ENCODE results near the gene MSMO1.

The MSMO1 gene

DNA sequence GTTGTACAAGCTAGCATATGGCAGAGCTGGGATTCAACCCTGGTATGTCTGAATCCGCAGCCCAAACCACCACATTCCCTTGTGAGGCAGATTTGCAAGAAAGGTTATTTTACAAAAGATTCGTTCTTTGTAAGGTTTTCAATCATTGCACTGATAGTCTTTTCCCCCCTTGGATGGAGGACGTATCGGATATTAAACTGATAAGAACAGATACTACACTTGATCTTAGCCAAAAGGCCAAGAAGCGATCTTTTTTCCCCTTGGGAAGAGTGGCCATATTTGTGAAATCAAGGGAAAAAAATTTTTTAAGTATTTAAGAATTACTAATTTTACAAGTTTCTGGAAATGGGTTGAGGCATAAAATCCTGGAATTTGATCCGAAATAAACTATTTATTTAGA, 34.4 kb upstream of the MSMO1 start:
- H3K36me3 ChIP-seq = no peaks in the 10 kb centered on the region
- H3K9me3 ChIP-seq = no peaks in the 10 kb centered on the region
- H3K4me3 ChIP-seq (ENCODE audit: low read depth, low read length) = no peak overlapping the region
- DNase-seq = no peak
- no peaks in the 10 kb centered on the region for H3K4me1 ChIP-seq
- TF ChIP-seq, protein P1, sequence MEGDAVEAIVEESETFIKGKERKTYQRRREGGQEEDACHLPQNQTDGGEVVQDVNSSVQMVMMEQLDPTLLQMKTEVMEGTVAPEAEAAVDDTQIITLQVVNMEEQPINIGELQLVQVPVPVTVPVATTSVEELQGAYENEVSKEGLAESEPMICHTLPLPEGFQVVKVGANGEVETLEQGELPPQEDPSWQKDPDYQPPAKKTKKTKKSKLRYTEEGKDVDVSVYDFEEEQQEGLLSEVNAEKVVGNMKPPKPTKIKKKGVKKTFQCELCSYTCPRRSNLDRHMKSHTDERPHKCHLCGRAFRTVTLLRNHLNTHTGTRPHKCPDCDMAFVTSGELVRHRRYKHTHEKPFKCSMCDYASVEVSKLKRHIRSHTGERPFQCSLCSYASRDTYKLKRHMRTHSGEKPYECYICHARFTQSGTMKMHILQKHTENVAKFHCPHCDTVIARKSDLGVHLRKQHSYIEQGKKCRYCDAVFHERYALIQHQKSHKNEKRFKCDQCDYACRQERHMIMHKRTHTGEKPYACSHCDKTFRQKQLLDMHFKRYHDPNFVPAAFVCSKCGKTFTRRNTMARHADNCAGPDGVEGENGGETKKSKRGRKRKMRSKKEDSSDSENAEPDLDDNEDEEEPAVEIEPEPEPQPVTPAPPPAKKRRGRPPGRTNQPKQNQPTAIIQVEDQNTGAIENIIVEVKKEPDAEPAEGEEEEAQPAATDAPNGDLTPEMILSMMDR (IDR thresholded peaks at IDR 0.05; ENCODE audit: low read depth, low read length) = no peak
- 0 out of 2 replicates have a peak, but pooled peaks cover 3% of the 10 kb centered on the region for H3K27me3 ChIP-seq

DNA sequence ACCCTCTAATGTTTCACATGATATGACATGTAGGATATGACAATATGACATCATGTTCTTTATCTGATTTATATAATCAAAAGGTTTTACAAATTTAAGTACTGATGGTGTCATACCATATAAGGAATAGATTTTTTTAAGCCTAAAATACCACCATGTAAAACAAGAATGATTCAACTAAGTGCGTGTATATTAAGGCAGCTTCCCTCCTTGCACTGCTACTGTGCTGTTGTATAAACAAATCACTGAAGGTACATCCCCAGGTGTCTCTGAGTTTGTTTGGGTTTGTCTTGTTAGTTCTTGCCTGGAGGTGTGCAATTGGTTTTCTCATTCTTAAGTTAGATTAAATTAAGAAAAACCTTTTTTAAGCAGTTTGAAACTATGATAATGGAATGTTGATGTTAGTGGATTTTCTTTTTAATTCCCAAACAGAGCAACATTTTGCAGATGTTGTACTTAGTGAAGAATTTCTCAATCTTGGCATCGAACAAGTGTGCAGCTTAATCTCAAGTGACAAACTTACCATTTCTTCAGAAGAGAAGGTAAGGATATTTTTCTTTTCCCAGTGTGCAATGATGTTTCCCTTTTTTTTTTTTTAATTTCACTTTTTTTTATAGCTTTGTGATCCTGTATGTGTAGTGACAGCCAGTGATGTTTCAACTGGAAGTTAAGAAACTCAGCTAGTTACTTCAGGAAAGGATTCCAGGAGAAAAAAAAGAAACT, 33.4 kb upstream of the MSMO1 start:
- 0 out of 2 replicates have a peak, but pooled peaks cover 3% of the 10 kb centered on the region for H3K27me3 ChIP-seq
- DNase-seq = no peak
- H3K4me1 ChIP-seq = no peaks in the 10 kb centered on the region
- H3K9me3 ChIP-seq = no peaks in the 10 kb centered on the region
- no peaks in the 10 kb centered on the region for H3K36me3 ChIP-seq
- TF ChIP-seq, protein P1 (IDR thresholded peaks at IDR 0.05; ENCODE audit: low read depth, low read length) = no peak
- no peak overlapping the region for H3K4me3 ChIP-seq (ENCODE audit: low read depth, low read length)

DNA sequence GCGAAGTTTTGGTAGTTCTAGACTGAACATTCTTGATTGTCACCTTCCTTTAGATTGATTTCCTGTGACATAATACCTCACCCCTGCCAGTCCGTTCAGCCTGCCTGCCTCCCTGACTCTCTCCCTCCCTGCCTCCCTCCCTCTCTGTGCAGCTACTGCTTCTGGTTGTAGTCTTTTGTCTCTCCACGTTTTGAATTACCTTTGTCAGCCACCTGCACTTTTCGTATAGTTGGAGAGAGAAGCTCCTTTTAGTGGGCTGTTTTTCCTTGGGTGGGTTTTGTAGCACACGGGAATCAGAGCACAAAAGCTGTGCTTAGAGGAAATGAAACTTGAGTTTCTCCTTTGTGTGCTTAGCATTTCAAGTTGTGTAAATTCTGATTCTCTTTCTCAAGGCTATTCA, 32.6 kb upstream of the MSMO1 start:
- H3K4me3 ChIP-seq (ENCODE audit: low read depth, low read length) = no peak overlapping the region

DNA sequence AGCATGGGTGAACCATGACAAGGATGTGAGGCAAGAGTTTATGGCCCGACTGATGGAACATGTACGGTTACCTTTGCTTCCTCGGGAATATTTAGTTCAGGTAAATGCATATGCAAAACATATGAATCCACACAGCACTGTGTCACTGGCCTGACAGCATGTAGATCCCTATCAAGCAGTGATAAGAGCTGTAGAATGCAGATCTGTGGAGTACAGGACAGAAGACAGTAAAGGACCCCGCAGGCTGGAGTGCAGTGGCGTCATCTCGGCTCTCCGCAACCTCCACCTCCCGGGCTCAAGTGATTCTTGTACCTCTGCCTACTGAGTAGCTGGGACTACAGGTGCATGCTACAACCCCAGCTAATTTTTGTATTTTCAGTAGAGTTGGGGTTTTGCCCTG, 29.8 kb upstream of the MSMO1 start:
- DNase-seq = no peak
- no peaks in the 10 kb centered on the region for H3K36me3 ChIP-seq
- no peak overlapping the region for H3K4me3 ChIP-seq (ENCODE audit: low read depth, low read length)
- TF ChIP-seq, protein P1 (IDR thresholded peaks at IDR 0.05; ENCODE audit: low read depth, low read length) = no peak
- H3K27me3 ChIP-seq = 0 out of 2 replicates have a peak, but pooled peaks cover 3% of the 10 kb centered on the region
- H3K4me1 ChIP-seq = no peaks in the 10 kb centered on the region
- no peaks in the 10 kb centered on the region for H3K9me3 ChIP-seq

More for the DNA sequence above, 32.6 kb upstream of the MSMO1 start:
- no peaks in the 10 kb centered on the region for H3K9me3 ChIP-seq
- DNase-seq = no peak
- H3K36me3 ChIP-seq = no peaks in the 10 kb centered on the region
- no peaks in the 10 kb centered on the region for H3K4me1 ChIP-seq
- 0 out of 2 replicates have a peak, but pooled peaks cover 3% of the 10 kb centered on the region for H3K27me3 ChIP-seq
- TF ChIP-seq, protein P1 (IDR thresholded peaks at IDR 0.05; ENCODE audit: low read depth, low read length) = no peak

DNA sequence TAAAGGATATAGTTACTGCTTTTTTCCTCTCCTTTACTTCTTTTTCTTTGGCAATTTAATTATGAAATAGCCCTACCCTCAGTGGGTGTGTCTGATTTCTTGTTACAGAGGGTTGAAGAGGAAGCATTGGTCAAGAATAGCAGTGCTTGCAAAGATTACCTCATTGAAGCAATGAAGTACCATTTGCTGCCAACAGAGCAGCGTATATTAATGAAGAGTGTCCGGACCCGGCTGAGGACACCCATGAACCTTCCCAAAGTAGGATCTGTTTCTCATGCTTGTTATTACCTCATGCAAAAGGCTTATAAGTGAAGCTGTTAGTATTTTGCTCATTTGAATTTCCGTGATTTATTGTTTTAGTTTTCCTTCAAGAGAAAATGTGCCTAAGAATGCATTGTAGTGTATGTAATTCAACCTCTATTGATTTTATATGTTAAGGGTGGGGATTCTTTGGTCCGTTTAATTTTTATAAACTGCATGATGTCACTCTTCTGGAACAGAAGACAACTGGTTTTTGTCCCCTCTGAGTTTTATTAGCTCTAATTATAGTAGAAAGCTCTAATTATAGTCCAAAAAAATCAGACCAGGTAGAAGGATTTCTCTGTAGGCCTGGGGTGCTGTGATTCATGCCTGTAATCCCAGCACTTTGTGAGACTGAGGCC, 27.9 kb upstream of the MSMO1 start:
- no peak overlapping the region for H3K4me3 ChIP-seq (ENCODE audit: low read depth, low read length)
- H3K36me3 ChIP-seq = no peaks in the 10 kb centered on the region
- TF ChIP-seq, protein P1 (IDR thresholded peaks at IDR 0.05; ENCODE audit: low read depth, low read length) = no peak
- H3K9me3 ChIP-seq = no peaks in the 10 kb centered on the region
- DNase-seq = no peak
- H3K4me1 ChIP-seq = no peaks in the 10 kb centered on the region
- H3K27me3 ChIP-seq = 0 out of 2 replicates have a peak, but pooled peaks cover 3% of the 10 kb centered on the region

DNA sequence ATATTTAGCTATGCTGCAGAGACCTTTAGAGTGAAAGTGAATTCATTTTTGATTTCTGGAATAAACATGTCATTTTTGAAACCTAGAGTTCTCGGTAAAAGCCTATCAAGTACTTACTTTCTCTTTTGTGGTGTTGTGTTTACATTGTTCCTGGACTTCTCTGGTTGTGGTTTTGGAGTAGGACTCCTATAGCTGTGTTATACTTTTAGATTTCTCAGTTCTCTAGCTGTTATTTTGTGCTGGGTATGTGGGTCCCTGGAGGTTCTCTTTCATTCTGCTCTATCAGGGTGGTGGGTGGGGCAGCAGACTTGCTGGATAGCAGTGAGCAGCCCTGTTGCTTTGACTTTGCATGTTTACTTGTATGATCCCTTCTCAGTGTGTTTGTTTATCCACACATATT, 25.6 kb upstream of the MSMO1 start:
- Histone ChIP-seq H3K27me3 (no peaks in the 10 kb centered on the region), H3K9me3 (no peaks in the 10 kb centered on the region)
- DNase-seq = no peak

More for the DNA sequence above, 25.6 kb upstream of the MSMO1 start:
- Histone ChIP-seq H3K36me3 (no peaks in the 10 kb centered on the region), H3K4me3 (ENCODE audit: low read depth, low read length) (no peak overlapping the region), H3K4me1 (no peaks in the 10 kb centered on the region)
- TF ChIP-seq, protein P1 (IDR thresholded peaks at IDR 0.05; ENCODE audit: low read depth, low read length) = no peak

All from BE2C (cell line).